Fibroblast of lung (primary cell): ENCODE results near the gene CALHM3. TPM values are rescaled to one million over a fixed set of nuclear protein-coding genes. Genes with fewer than 3 reads are reported as not detected.

Source experiments
- DNase-seq, 2 donors: peaks; one replicate each; pipeline versions ENCODE4 v3.0.0 to v3.0.0-alpha.2; 2010; ENCODE audit warnings: low read depth in 2 of 2
- H2AFZ ChIP-seq: 2 replicates; pipeline ENCODE4 v1.5.1; 2012; ENCODE audit warnings: low read length, control low read depth, inconsistent platforms
- H3K27ac ChIP-seq: 2 replicates; pipeline ENCODE4 v1.5.1; 2011; ENCODE audit warnings: low read length, control low read depth; ENCODE audit not compliant: insufficient read depth
- H3K27me3 ChIP-seq: 2 replicates; pipeline ENCODE4 v1.5.1; 2011; ENCODE audit warnings: mild to moderate bottlenecking, low read length; ENCODE audit not compliant: control insufficient read depth, insufficient read depth
- H3K36me3 ChIP-seq: 2 replicates; pipeline ENCODE4 v1.5.1; 2011; ENCODE audit warnings: low read length; ENCODE audit not compliant: control insufficient read depth, insufficient read depth
- H3K4me1 ChIP-seq: 2 replicates; pipeline ENCODE4 v1.5.1; 2011; ENCODE audit warnings: low read length; ENCODE audit not compliant: control insufficient read depth, insufficient read depth; ENCODE audit errors: extremely low read depth
- H3K4me2 ChIP-seq: 2 replicates; pipeline ENCODE4 v1.5.1; 2011; ENCODE audit warnings: low read length, control low read depth; ENCODE audit not compliant: insufficient read depth; ENCODE audit errors: extremely low read depth
- H3K4me3 ChIP-seq, 4 experiments: fragments of 200-600 bp in 1 of 4; sonication (generic) in 1 of 4; replicated peaks in 1 of 4; 2 replicates each; pipeline ENCODE4 v1.5.1; 2011 to 2016; ENCODE audit warnings: low read length in 4 of 4, low read depth in 3 of 4, mild to moderate bottlenecking in 3 of 4, control low read depth in 2 of 4, inconsistent platforms in 1 of 4, mixed read lengths in 1 of 4; ENCODE audit not compliant: insufficient read depth in 1 of 4; ENCODE audit errors: control extremely low read depth in 1 of 4
- H3K79me2 ChIP-seq: 2 replicates; pipeline ENCODE4 v1.5.1; 2012; ENCODE audit warnings: mild to moderate bottlenecking, low read length, inconsistent platforms; ENCODE audit not compliant: control insufficient read depth, insufficient read depth
- H3K9ac ChIP-seq: 2 replicates; pipeline ENCODE4 v1.5.1; 2011; ENCODE audit warnings: mild to moderate bottlenecking, low read length, control low read depth; ENCODE audit not compliant: insufficient read depth
- H3K9me3 ChIP-seq: 2 replicates; pipeline ENCODE4 v1.5.1; 2012; ENCODE audit warnings: low read depth, low read length; ENCODE audit not compliant: control insufficient read depth, insufficient read depth
- H4K20me1 ChIP-seq: 2 replicates; pipeline ENCODE4 v1.5.1; 2011; ENCODE audit warnings: low read length; ENCODE audit not compliant: control insufficient read depth, insufficient read depth; ENCODE audit errors: extremely low read depth
- EZH2 ChIP-seq: IDR thresholded peaks from 2 replicates; pipeline ENCODE4 v1.5.1; 2012; ENCODE audit warnings: low read length, control low read depth, mild to moderate bottlenecking; ENCODE audit errors: missing control alignments
- polyA plus RNA-seq, 2 donors: library from polyadenylated mRNA; depleted of rRNA in 1 of 2; stranded (reverse) in 1 of 2; unstranded in 1 of 2; fragments of >200 nt; gene quantifications; 2 replicates each; pipeline ENCODE4 v1.2.1, GENCODE V29; 2011 to 2012; ENCODE audit warnings: missing spikeins in 1 of 2
- total RNA-seq: library from RNA; depleted of rRNA; stranded (reverse); fragments of >200 nt; gene quantifications from 2 replicates; pipeline ENCODE4 v1.2.1, GENCODE V29; 2014
- TF ChIP-seq, protein P1 (sequence below), 2 donors: IDR thresholded peaks in 1 of 2; conservative IDR thresholded peaks in 1 of 2; 1 replicate in 1 of 2; 2 replicates in 1 of 2; pipeline ENCODE4 v1.5.1; 2011 to 2012; ENCODE audit warnings: low read length in 2 of 2, control low read depth in 1 of 2, inconsistent platforms in 1 of 2, low read depth in 1 of 2, mild to moderate bottlenecking in 1 of 2

Gene CALHM3
- total and polyA plus RNA-seq, 2 donors (not counting 1 experiment from before 2014, with no cell fraction given) = not detected

DNA sequence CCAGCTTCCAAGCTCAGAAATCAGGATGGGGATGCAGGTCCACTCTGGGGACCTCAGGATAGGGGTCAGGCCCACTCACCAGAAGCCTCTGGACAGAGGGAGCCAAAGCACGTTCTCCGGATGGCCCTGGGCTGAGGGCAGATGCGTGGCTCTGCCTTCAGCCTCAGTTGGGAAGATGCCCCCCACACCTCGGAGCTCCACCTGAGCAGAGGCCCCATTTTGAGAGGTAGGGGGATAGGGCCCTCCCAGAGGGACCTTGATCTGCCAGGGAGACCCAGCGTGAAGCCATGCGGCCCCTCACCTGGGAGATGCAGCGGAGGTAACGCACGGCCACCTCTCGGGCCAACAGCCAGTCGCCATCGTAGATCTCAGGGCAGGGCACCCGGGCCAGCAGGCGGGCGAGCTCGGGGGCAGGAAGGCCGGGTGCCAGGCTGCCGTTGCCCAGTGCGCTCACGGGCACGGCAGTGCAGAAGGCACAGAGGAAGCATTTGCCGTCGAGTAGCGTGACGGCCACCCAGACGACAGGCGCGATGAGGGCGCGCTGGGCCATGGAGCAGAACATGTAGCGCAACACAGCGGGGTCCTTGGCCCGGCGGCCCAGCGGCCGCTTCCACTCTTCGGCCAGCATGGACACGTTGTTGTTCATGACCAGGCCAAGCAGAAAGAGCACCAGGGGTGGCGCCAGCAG lies 21.0 kb downstream of the CALHM3 start:
- Histone ChIP-seq H3K4me2 (no peak overlapping the region), H3K79me2 (no peaks in the 10 kb centered on the region), H3K9me3 (no peaks in the 10 kb centered on the region), H3K27me3 (no peaks in the 10 kb centered on the region), H3K4me3 (no peak overlapping the region), H3K27ac (no peak overlapping the region), H2AFZ (no peak overlapping the region), H3K9ac (no peak overlapping the region), H3K36me3 (no peaks in the 10 kb centered on the region), H3K4me1 (peaks cover under 1% of the 10 kb centered on the region), H4K20me1 (no peaks in the 10 kb centered on the region)
- TF ChIP-seq, protein P1, sequence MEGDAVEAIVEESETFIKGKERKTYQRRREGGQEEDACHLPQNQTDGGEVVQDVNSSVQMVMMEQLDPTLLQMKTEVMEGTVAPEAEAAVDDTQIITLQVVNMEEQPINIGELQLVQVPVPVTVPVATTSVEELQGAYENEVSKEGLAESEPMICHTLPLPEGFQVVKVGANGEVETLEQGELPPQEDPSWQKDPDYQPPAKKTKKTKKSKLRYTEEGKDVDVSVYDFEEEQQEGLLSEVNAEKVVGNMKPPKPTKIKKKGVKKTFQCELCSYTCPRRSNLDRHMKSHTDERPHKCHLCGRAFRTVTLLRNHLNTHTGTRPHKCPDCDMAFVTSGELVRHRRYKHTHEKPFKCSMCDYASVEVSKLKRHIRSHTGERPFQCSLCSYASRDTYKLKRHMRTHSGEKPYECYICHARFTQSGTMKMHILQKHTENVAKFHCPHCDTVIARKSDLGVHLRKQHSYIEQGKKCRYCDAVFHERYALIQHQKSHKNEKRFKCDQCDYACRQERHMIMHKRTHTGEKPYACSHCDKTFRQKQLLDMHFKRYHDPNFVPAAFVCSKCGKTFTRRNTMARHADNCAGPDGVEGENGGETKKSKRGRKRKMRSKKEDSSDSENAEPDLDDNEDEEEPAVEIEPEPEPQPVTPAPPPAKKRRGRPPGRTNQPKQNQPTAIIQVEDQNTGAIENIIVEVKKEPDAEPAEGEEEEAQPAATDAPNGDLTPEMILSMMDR (conservative IDR thresholded peaks at IDR 0.05 in 1 of 2, IDR thresholded peaks at IDR 0.05 in 1 of 2; ENCODE audit: low read depth in 1 of 2, low read length in 2 of 2) = no peak
- no peak for TF ChIP-seq EZH2
- DNase-seq = no peak

- Histone ChIP-seq H3K4me1 (peaks cover 7% of the 10 kb centered on the region), H3K27me3 (no peaks in the 10 kb centered on the region), H3K4me3 (no peak overlapping the region), H3K79me2 (no peaks in the 10 kb centered on the region), H3K9me3 (no peaks in the 10 kb centered on the region), H2AFZ (no peak overlapping the region), H3K4me2 (no peak overlapping the region), H3K9ac (no peak overlapping the region), H3K36me3 (no peaks in the 10 kb centered on the region), H4K20me1 (no peaks in the 10 kb centered on the region), H3K27ac (no peak overlapping the region)
- no peak for DNase-seq
- TF ChIP-seq, protein P1 (conservative IDR thresholded peaks at IDR 0.05 in 1 of 2, IDR thresholded peaks at IDR 0.05 in 1 of 2; ENCODE audit: low read depth in 1 of 2, low read length in 2 of 2) = no peak
- TF ChIP-seq EZH2 = no peak
Observed at GRCh38 chr10:103457176-103457712, 21.8 kb downstream of the CALHM3 start.

DNA sequence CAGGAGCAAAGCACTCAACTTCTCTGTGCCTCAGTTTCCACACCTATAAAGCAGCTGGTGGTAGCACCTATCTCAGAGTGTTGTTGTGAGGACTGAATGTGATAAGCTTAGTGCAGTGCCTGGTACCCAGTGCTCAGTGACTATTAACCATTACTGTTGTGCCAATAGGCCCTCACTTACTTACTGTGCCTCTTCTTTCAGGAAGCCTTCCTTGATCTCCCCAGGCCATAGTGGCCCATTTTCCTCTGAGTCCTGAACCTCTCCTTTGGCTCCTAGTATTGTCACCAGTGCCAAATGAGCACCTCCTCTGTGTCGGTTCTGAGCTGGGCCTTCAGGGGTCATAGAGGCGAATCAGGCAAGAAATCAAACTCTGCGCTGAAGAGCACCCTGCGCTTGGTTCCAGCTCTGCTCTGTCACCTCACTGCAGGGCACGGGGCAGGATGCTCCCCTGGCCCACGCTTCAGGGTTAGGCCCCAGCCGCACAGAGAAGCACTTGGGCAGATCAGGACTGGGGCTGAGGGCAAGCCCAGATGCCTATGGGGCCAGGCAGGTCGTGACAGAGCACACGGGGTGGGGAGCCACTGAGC lies 22.9 kb downstream of the CALHM3 start:
- DNase-seq = no peak
- TF ChIP-seq, protein P1 (conservative IDR thresholded peaks at IDR 0.05 in 1 of 2, IDR thresholded peaks at IDR 0.05 in 1 of 2; ENCODE audit: low read depth in 1 of 2, low read length in 2 of 2) = no peak
- TF ChIP-seq EZH2 = no peak
- Histone ChIP-seq H3K9me3 (no peaks in the 10 kb centered on the region), H3K27ac (no peak overlapping the region), H3K9ac (no peak overlapping the region), H4K20me1 (no peaks in the 10 kb centered on the region), H3K79me2 (no peaks in the 10 kb centered on the region), H3K36me3 (no peaks in the 10 kb centered on the region), H3K4me2 (no peak overlapping the region), H3K4me1 (peaks cover 7% of the 10 kb centered on the region), H3K4me3 (no peak overlapping the region), H2AFZ (no peak overlapping the region), H3K27me3 (no peaks in the 10 kb centered on the region)
